Progenitor cell of endocrine pancreas (in vitro differentiated cells): ENCODE data around the gene MAFG. TPM values are rescaled to one million over a fixed set of nuclear protein-coding genes. Genes with fewer than 3 reads are reported as not detected.

ENCODE experiments used
- DNase-seq: peaks from one replicate; pipeline ENCODE4 v3.0.0; 2021; ENCODE audit warnings: low spot score; ENCODE audit not compliant: unreplicated experiment
- H3K27ac Mint-ChIP-seq: 2 replicates; pipeline ENCODE4 v1.8.0; 2021; ENCODE audit warnings: mild to moderate bottlenecking, moderate library complexity, mixed read lengths
- H3K27me3 Mint-ChIP-seq: 2 replicates; pipeline ENCODE4 v1.8.0; 2021; ENCODE audit warnings: mixed read lengths
- H3K36me3 Mint-ChIP-seq: 2 replicates; pipeline ENCODE4 v1.8.0; 2022; ENCODE audit warnings: mixed read lengths; ENCODE audit not compliant: insufficient read depth
- H3K4me1 Mint-ChIP-seq: 2 replicates; pipeline ENCODE4 v1.8.0; 2021; ENCODE audit warnings: low read depth, mixed read lengths
- H3K4me3 Mint-ChIP-seq: 2 replicates; pipeline ENCODE4 v1.8.0; 2021; ENCODE audit warnings: low read depth, mild to moderate bottlenecking, moderate library complexity, mixed read lengths
- H3K9me3 Mint-ChIP-seq: 2 replicates; pipeline ENCODE4 v1.8.0; 2021; ENCODE audit warnings: low read depth, mixed read lengths
- CTCF ChIP-seq: fragments of 200-600 bp; sonication (generic); IDR thresholded peaks from one replicate; pipeline ENCODE4 v1.5.0; 2021; ENCODE audit warnings: antibody characterized with exemption, mild to moderate bottlenecking; ENCODE audit not compliant: unreplicated experiment
- total RNA-seq: library from RNA; stranded (reverse); gene quantifications from 2 replicates; pipeline ENCODE4 v1.2.1, GENCODE V29; 2021

The MAFG gene
- total RNA-seq, 1 donor from 2014 or later = 29.5 TPM

DNA sequence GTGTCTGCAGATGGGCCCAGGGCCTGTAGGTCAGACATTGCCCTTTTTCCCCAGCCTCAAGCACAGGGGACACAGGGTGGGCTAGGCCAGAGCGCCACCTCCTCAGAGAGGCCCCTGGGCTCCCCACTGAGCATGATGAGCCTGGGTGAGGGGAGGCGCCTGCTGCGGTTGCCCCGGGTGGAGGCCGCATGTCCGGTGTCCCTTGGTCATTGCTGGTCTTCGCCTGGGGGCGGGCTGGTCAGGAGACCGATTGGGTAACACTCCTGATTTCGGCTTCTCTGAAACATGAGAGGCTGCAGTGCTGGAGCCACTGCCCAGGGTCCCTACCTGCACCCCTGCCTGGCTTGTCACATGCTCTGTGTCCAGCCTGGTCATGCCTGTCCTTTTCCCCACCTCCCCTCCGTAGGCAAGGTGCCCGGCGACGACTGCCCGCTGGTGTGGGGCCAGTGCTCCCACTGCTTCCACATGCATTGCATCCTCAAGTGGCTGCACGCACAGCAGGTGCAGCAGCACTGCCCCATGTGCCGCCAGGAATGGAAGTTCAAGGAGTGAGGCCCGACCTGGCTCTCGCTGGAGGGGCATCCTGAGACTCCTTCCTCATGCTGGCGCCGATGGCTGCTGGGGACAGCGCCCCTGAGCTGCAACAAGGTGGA lies 27.9 kb downstream of the MAFG start:
- Mint-ChIP-seq H3K27ac (peak overlapping the region; percentile 49), H3K9me3 (no peaks in the 10 kb centered on the region), H3K4me1 (no peaks in the 10 kb centered on the region), H3K4me3 (no peak overlapping the region), H3K27me3 (peaks cover 9% of the 10 kb centered on the region), H3K36me3 (peaks cover 18% of the 10 kb centered on the region)
- DNase-seq = no peak
- no peak for TF ChIP-seq CTCF

- no peaks in the 10 kb centered on the region for H3K9me3 Mint-ChIP-seq
- no peak for TF ChIP-seq CTCF
- H3K4me3 Mint-ChIP-seq = no peak overlapping the region
- peaks cover 17% of the 10 kb centered on the region for H3K36me3 Mint-ChIP-seq
- H3K4me1 Mint-ChIP-seq = no peaks in the 10 kb centered on the region
- no peak for DNase-seq
- no peak overlapping the region for H3K27ac Mint-ChIP-seq
- peaks cover 9% of the 10 kb centered on the region for H3K27me3 Mint-ChIP-seq
Measured at GRCh38 chr17:81898885-81899284, 28.6 kb downstream of the MAFG start.

DNA sequence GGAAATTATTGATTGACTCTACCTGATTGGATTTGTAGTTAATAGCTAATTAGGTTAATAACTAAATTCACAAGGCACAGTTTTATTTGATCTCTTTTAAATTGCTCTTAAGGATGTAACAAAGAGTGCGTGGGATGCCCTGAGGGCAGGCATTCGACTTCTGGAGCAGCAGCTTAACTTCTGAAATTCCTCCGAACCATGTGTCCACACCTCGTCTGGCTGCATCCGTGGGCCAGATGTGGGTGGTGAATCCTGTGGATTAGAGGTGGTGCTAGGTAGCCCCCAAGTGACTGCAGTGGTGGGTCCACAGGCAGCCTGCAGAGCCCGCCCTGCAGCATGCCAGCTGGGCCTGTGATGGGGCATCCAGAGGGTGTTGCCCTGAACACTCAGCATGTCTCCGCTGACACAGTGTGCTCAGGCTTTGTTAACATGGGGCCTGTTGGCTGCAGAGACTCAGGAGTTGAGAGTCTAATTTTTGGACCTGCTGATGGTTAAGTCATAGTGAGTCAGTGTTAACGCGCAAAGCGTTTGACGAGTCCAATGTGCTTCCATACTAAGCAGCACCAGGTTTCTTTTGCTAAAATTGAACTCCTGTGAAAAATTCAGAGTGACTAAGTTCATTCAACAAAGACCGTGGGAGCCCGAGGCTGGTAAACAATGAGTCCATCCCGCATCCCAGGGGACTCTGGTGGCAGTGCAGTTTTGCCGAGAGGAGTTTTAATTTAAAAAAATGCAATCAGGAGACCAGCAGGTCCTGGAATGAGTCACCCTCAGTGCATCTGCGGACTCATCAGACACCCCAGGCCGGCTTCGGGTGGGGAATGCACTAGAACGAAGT lies 29.3 kb downstream of the MAFG start:
- Mint-ChIP-seq H3K36me3 (peaks cover 16% of the 10 kb centered on the region), H3K4me3 (no peak overlapping the region), H3K27me3 (peaks cover 9% of the 10 kb centered on the region), H3K4me1 (no peaks in the 10 kb centered on the region), H3K9me3 (no peaks in the 10 kb centered on the region), H3K27ac (no peak overlapping the region)
- DNase-seq = no peak
- TF ChIP-seq CTCF = no peak

- H3K27ac Mint-ChIP-seq = no peak overlapping the region
- no peak for DNase-seq
- TF ChIP-seq CTCF = no peak
- H3K4me3 Mint-ChIP-seq = no peak overlapping the region
- H3K27me3 Mint-ChIP-seq = no peaks in the 10 kb centered on the region
- H3K4me1 Mint-ChIP-seq = peaks cover 2% of the 10 kb centered on the region
- H3K9me3 Mint-ChIP-seq = no peaks in the 10 kb centered on the region
- peaks cover 12% of the 10 kb centered on the region for H3K36me3 Mint-ChIP-seq
Measured at GRCh38 chr17:81895400-81895799, 32.1 kb downstream of the MAFG start.

DNA sequence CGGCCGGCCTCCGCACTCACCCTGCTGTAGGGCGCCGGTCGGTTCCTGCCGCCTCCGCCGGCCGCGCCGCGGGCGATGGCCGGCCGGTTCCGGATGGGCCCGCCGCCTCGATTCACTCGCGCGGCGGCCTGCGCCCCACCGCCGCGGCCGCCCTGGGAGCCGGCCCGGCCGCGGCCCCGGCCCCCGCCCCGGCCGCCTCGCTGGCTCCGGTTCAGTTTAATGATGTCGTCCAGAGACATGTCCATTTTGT lies 36.3 kb downstream of the MAFG start:
- Mint-ChIP-seq H3K27ac (peak overlapping the region; percentile 99), H3K4me1 (peaks cover 5% of the 10 kb centered on the region), H3K4me3 (peak overlapping the region; percentile 93), H3K27me3 (no peaks in the 10 kb centered on the region), H3K36me3 (peaks cover 15% of the 10 kb centered on the region), H3K9me3 (no peaks in the 10 kb centered on the region)
- TF ChIP-seq CTCF = no peak
- DNase-seq = no peak
